H1 (cell line): ENCODE results near the gene CDK15. TPM values are rescaled to one million over a fixed set of nuclear protein-coding genes. Genes with fewer than 3 reads are reported as not detected.

Experiments
- CTCF ChIA-PET: fragments of 300-600 bp; sonication (Branson Sonifier 250); formaldehyde crosslinking; loops from one replicate; lab custom pipeline; 2021; ENCODE audit not compliant: partially characterized antibody; lab: Charles Lee
- POLR2A ChIA-PET: fragments of 300-600 bp; sonication (Branson Sonifier 250); formaldehyde crosslinking; loops from one replicate; lab custom pipeline; 2021; ENCODE audit warnings: inconsistent platforms; ENCODE audit not compliant: partially characterized antibody; lab: Charles Lee
- DNase-seq, 2 experiments: peaks; one replicate each; pipeline versions ENCODE4 v3.0.0 to v3.0.0-alpha.2; 2010 to 2022; ENCODE audit warnings: low spot score in 2 of 2, low read depth in 1 of 2, mixed read lengths in 1 of 2
- FAIRE-seq: peaks from 2 replicates; lab custom pipeline; 2011; peaks lifted over from hg19 to GRCh38; lab: Jason Lieb, UNC
- H2AFZ ChIP-seq: 2 replicates; pipeline ENCODE4 v1.8.1; 2012; ENCODE audit warnings: low read length, inconsistent platforms
- H2AK5ac ChIP-seq: 2 replicates; pipeline ENCODE4 v1.6.1; 2013; ENCODE audit warnings: low read depth, low read length
- H2BK120ac ChIP-seq: replicated peaks from 2 replicates; pipeline ENCODE3; 2013; ENCODE audit warnings: low read depth, low read length, inconsistent platforms
- H2BK12ac ChIP-seq: 2 replicates; pipeline ENCODE4 v1.6.1; 2013; ENCODE audit warnings: low read depth, low read length
- H2BK15ac ChIP-seq: 2 replicates; pipeline ENCODE4 v1.6.1; 2013; ENCODE audit warnings: low read length
- H2BK20ac ChIP-seq: 2 replicates; pipeline ENCODE4 v1.6.1; 2013; ENCODE audit warnings: low read length
- H2BK5ac ChIP-seq: 2 replicates; pipeline ENCODE4 v1.6.1; 2013; ENCODE audit warnings: low read depth, low read length
- H3K14ac ChIP-seq: 2 replicates; pipeline ENCODE4 v1.6.1; 2013; ENCODE audit warnings: inconsistent platforms; ENCODE audit not compliant: insufficient read length
- H3K18ac ChIP-seq: 2 replicates; pipeline ENCODE4 v1.6.1; 2013; ENCODE audit warnings: low read length; ENCODE audit errors: extremely low read depth
- H3K23ac ChIP-seq: 2 replicates; pipeline ENCODE4 v1.6.1; 2013; ENCODE audit warnings: inconsistent platforms; ENCODE audit not compliant: insufficient read length
- H3K23me2 ChIP-seq: 2 replicates; pipeline ENCODE4 v1.6.1; 2013; ENCODE audit warnings: low read depth, low read length
- H3K27ac ChIP-seq: 2 replicates; pipeline ENCODE4 v1.6.1; 2011; ENCODE audit warnings: low read depth, low read length, inconsistent platforms
- H3K27me3 ChIP-seq, 4 experiments: replicated peaks in 1 of 4; 1 replicate in 1 of 4; 2 replicates in 3 of 4; pipeline versions ENCODE4 v1.6.1 to v1.8.1; 2011 to 2013; ENCODE audit warnings: low read length in 3 of 4, mild to moderate bottlenecking in 3 of 4, inconsistent platforms in 2 of 4, mixed read lengths in 2 of 4, moderate library complexity in 1 of 4; ENCODE audit not compliant: control insufficient read depth in 3 of 4, insufficient read depth in 3 of 4; ENCODE audit errors: extremely low read depth in 1 of 4
- H3K36me3 ChIP-seq, 4 experiments: 2 replicates each; pipeline versions ENCODE4 v1.6.1 to v1.8.1; 2011 to 2013; ENCODE audit warnings: mild to moderate bottlenecking in 4 of 4, low read length in 3 of 4, moderate library complexity in 2 of 4, control low read depth in 1 of 4, inconsistent platforms in 1 of 4; ENCODE audit not compliant: insufficient read depth in 4 of 4, control insufficient read depth in 2 of 4
- H3K4ac ChIP-seq: replicated peaks from 2 replicates; pipeline ENCODE3; 2013; ENCODE audit warnings: low read length, low read depth, mixed read lengths, inconsistent platforms; ENCODE audit not compliant: insufficient read length
- H3K4me1 ChIP-seq, 4 experiments: replicated peaks in 1 of 4; 1 replicate in 1 of 4; 2 replicates in 3 of 4; pipeline versions ENCODE4 v1.6.1 to v1.8.1; 2011 to 2013; ENCODE audit warnings: low read length in 3 of 4, inconsistent platforms in 2 of 4, mixed read lengths in 1 of 4; ENCODE audit not compliant: insufficient read depth in 4 of 4, control insufficient read depth in 3 of 4
- H3K4me2 ChIP-seq, 2 experiments: 2 replicates each; pipeline versions ENCODE4 v1.6.1 to v1.8.1; 2011 to 2013; ENCODE audit warnings: low read depth in 2 of 2, low read length in 2 of 2, control low read depth in 1 of 2, inconsistent platforms in 1 of 2, mild to moderate bottlenecking in 1 of 2; ENCODE audit not compliant: insufficient read depth in 1 of 2
- H3K4me3 ChIP-seq, 4 experiments: fragments of 200-600, 300-600 bp in 1 of 4; sonication (generic), shearing (Covaris generic), sonication (Bioruptor Twin) in 1 of 4; 2 replicates each; pipeline versions ENCODE4 v1.5.1 to v1.8.1; 2011 to 2016; ENCODE audit warnings: low read length in 4 of 4, low read depth in 3 of 4, control low read depth in 2 of 4, inconsistent platforms in 2 of 4, mild to moderate bottlenecking in 2 of 4, mixed read lengths in 1 of 4, moderate library complexity in 1 of 4; ENCODE audit not compliant: insufficient read depth in 2 of 4; ENCODE audit errors: extremely low read depth in 1 of 4
- H3K56ac ChIP-seq: replicated peaks from 2 replicates; pipeline ENCODE3; 2013; ENCODE audit warnings: low read depth, mild to moderate bottlenecking, mixed read lengths, low read length, inconsistent platforms; ENCODE audit not compliant: insufficient read length
- H3K79me1 ChIP-seq: 2 replicates; pipeline ENCODE4 v1.6.1; 2013; ENCODE audit warnings: low read depth, low read length, control low read depth
- H3K79me2 ChIP-seq, 2 experiments: 2 replicates each; pipeline versions ENCODE4 v1.6.1 to v1.8.1; 2012 to 2013; ENCODE audit warnings: low read length in 2 of 2, mild to moderate bottlenecking in 2 of 2, inconsistent platforms in 1 of 2; ENCODE audit not compliant: insufficient read depth in 2 of 2, control insufficient read depth in 1 of 2
- H3K9ac ChIP-seq, 4 experiments: replicated peaks in 1 of 4; 1 replicate in 1 of 4; 2 replicates in 3 of 4; pipeline versions ENCODE4 v1.6.1 to v1.8.1; 2011 to 2013; ENCODE audit warnings: low read depth in 3 of 4, low read length in 3 of 4, control low read depth in 2 of 4, mild to moderate bottlenecking in 2 of 4, moderate library complexity in 2 of 4, inconsistent platforms in 1 of 4; ENCODE audit errors: extremely low read depth in 1 of 4
- H3K9me3 ChIP-seq, 2 experiments: 2 replicates each; pipeline versions ENCODE4 v1.6.1 to v1.8.1; 2012 to 2013; ENCODE audit warnings: mild to moderate bottlenecking in 2 of 2, moderate library complexity in 2 of 2, control low read depth in 1 of 2, inconsistent platforms in 1 of 2, low read depth in 1 of 2, low read length in 1 of 2, mixed read lengths in 1 of 2; ENCODE audit not compliant: insufficient read depth in 2 of 2
- H4K20me1 ChIP-seq, 2 experiments: replicated peaks in 1 of 2; 2 replicates each; pipeline versions ENCODE3 to v1.8.1; 2011 to 2013; ENCODE audit warnings: inconsistent platforms in 2 of 2, low read length in 2 of 2, mild to moderate bottlenecking in 1 of 2; ENCODE audit not compliant: insufficient read depth in 2 of 2, control insufficient read depth in 1 of 2
- H4K5ac ChIP-seq: 2 replicates; pipeline ENCODE4 v1.6.1; 2013; ENCODE audit warnings: low read length, low read depth, mixed read lengths, inconsistent platforms; ENCODE audit not compliant: insufficient read length
- H4K8ac ChIP-seq: 2 replicates; pipeline ENCODE4 v1.8.0; 2013; ENCODE audit warnings: mild to moderate bottlenecking, moderate library complexity, low read length, inconsistent platforms; ENCODE audit not compliant: insufficient read depth; ENCODE audit errors: extremely low read depth
- H4K91ac ChIP-seq: replicated peaks from 2 replicates; pipeline ENCODE3; 2013; ENCODE audit warnings: low read length, mixed read lengths, inconsistent platforms; ENCODE audit not compliant: insufficient read length
- ATF2 ChIP-seq: IDR thresholded peaks from 2 replicates; pipeline ENCODE4 v1.6.1; 2012; ENCODE audit warnings: low read length, inconsistent platforms
- CEBPB ChIP-seq: IDR thresholded peaks from 2 replicates; pipeline ENCODE4 v1.6.1; 2012; ENCODE audit warnings: low read depth, low read length
- CTBP2 ChIP-seq: IDR thresholded peaks from 2 replicates; pipeline ENCODE4 v1.7.0; 2011; ENCODE audit warnings: borderline replicate concordance, mild to moderate bottlenecking, moderate library complexity, mixed read lengths, low read length; ENCODE audit not compliant: insufficient read depth, insufficient read length
- HDAC2 ChIP-seq, 2 experiments: fragments of 300-600 bp in 1 of 2; sonication (generic) in 1 of 2; IDR thresholded peaks; 2 replicates each; pipeline ENCODE4 v1.6.1; 2011 to 2012; ENCODE audit warnings: low read depth in 2 of 2, low read length in 2 of 2, mild to moderate bottlenecking in 2 of 2, moderate library complexity in 2 of 2, borderline replicate concordance in 1 of 2, inconsistent platforms in 1 of 2
- NRF1 ChIP-seq: IDR thresholded peaks from 2 replicates; pipeline ENCODE4 v1.6.1; 2011; ENCODE audit warnings: mild to moderate bottlenecking, low read depth, low read length, improper control_type of control experiment
- POU5F1 ChIP-seq: IDR thresholded peaks from 2 replicates; pipeline ENCODE4 v1.6.1; 2011; ENCODE audit warnings: low read depth, mild to moderate bottlenecking, low read length, moderate library complexity
- RBBP5 ChIP-seq: IDR thresholded peaks from 2 replicates; pipeline ENCODE4 v1.7.1; 2012; ENCODE audit warnings: low read depth, mild to moderate bottlenecking, inconsistent platforms, low read length, moderate library complexity, borderline replicate concordance
- RNF2 ChIP-seq: fragments of 200-900, 300-1000 bp; sonication (generic); IDR thresholded peaks from 2 replicates; pipeline ENCODE4 v1.7.1; 2016; ENCODE audit warnings: borderline replicate concordance, low read depth, mild to moderate bottlenecking, antibody characterized with exemption, low read length; ENCODE audit not compliant: poor library complexity, severe bottlenecking; ENCODE audit errors: missing control alignments
- RXRA ChIP-seq: IDR thresholded peaks from 2 replicates; pipeline ENCODE4 v1.6.1; 2011; ENCODE audit warnings: low read depth, mild to moderate bottlenecking, low read length, moderate library complexity; ENCODE audit not compliant: insufficient read depth
- WGBS, 2 experiments: shearing (Covaris generic) in 1 of 2; methylation state at CpG; one replicate each; pipeline versions ENCODE4 v1.1.6 to v1.1.7; 2013 to 2015; ENCODE audit warnings: low lambda C conversion rate in 2 of 2, mixed read lengths in 2 of 2, inconsistent platforms in 1 of 2, low coverage in 1 of 2, missing lambda C conversion rate in 1 of 2; ENCODE audit not compliant: insufficient replicate concordance in 2 of 2, insufficient coverage in 1 of 2, insufficient read length in 1 of 2; ENCODE audit errors: extremely low coverage in 1 of 2, missing lambda C conversion rate in 1 of 2; 5-methylcytosine and 5-hydroxymethylcytosine counted together
- polyA plus RNA-seq, 7 experiments: library from polyadenylated mRNA; depleted of rRNA in 3 of 7; stranded (reverse) in 5 of 7; unstranded in 2 of 7; fragments of >200 nt in 5 of 7; fragments of 200-250 nt in 2 of 7; gene quantifications; 1 replicate in 5 of 7; 2 replicates in 1 of 7; 4 replicates in 1 of 7; pipeline versions ENCODE4 v1.2.1 to v1.2.3, GENCODE V29; 2011 to 2013; ENCODE audit warnings: missing spikeins in 2 of 7, mixed read lengths in 2 of 7
- total RNA-seq: library from RNA; stranded (reverse); fragmentation: NEBNext Ultra II Directional; extraction: Animal tissue kit (Norgen Biotek cat#: 25700); gene quantifications from 2 replicates; pipeline ENCODE4 v1.2.1, GENCODE V29; 2021

The CDK15 gene
- total and polyA plus RNA-seq, 2 of the 8 experiments (the other 6 are each of a cell fraction or from before 2014, with no cell fraction given) = 0.03 TPM; not detected in 1

- Histone ChIP-seq H3K4me3 (no peak overlapping the region), H2BK5ac (no peak overlapping the region), H3K14ac (no peak overlapping the region), H2BK15ac (no peak overlapping the region), H3K4ac (no peak overlapping the region), H2BK12ac (no peak overlapping the region), H3K9me3 (no peaks in the 10 kb centered on the region), H4K20me1 (no peaks in the 10 kb centered on the region), H4K8ac (no peak overlapping the region), H3K56ac (no peak overlapping the region), H3K9ac (no peak overlapping the region), H3K79me1 (no peaks in the 10 kb centered on the region), H3K18ac (no peak overlapping the region), H4K5ac (no peak overlapping the region), H3K23me2 (no peaks in the 10 kb centered on the region; the same call in 1 of the 2 replicates), H2BK120ac (no peak overlapping the region), H2AFZ (peak overlapping the region; percentile 56), H3K79me2 (no peaks in the 10 kb centered on the region), H3K4me2 (no peak overlapping the region), H2BK20ac (no peak overlapping the region), H3K27ac (no peak overlapping the region), H3K23ac (no peak overlapping the region), H4K91ac (no peak overlapping the region), H3K36me3 (no peaks in the 10 kb centered on the region), H3K27me3 (no peaks in the 10 kb centered on the region), H3K4me1 (peaks cover 0 to 7% (median 7%) of the 10 kb centered on the region in 4 experiments; a peak in 3 of 7 replicates), H2AK5ac (no peak overlapping the region)
- CTCF ChIA-PET = interaction anchor here (0.8 to 1.8 kb wide), 4 partner anchors 17 to 30 kb away, joined by 3 to 7 read pairs (median 4); no protein-coding TSS in a partner anchor
- POLR2A ChIA-PET = no interaction called here
- no peak for FAIRE-seq
- DNase-seq = no peak
- WGBS, 2 experiments = 90% methylated on average over 8 of the region's 8 CpGs; no CpG with 5 or more reads in 1 of the 2 experiments
- TF ChIP-seq CEBPB (no peak), RBBP5 (no peak), NRF1 (no peak), RNF2 (no peak), ATF2 (no peak), CTBP2 (no peak), RXRA (no peak), HDAC2 (IDR thresholded peaks at IDR 0.05; ENCODE audit: borderline replicate concordance in 1 of 2, low read depth in 2 of 2, low read length in 2 of 2) (no peak), POU5F1 (no peak)
Observed at GRCh38 chr2:201883606-201884369, 77.5 kb downstream of the CDK15 start.
